CD14-positive monocyte (primary cell): Measurements from ENCODE around the gene CHST3. TPM values are rescaled to one million over a fixed set of nuclear protein-coding genes. Genes with fewer than 3 reads are reported as not detected.
A peak's percentile ranks its signal among the peaks of the same experiment; 100 is the strongest.

Source experiments
- DNase-seq, 3 donors: peaks; one replicate each; pipeline ENCODE4 v3.0.0-alpha.2; 2011 to 2022
- H2AFZ ChIP-seq: 2 replicates; pipeline ENCODE4 v1.6.0; 2012; ENCODE audit warnings: mild to moderate bottlenecking, low read depth, low read length, inconsistent platforms; ENCODE audit not compliant: insufficient read depth, poor library complexity, severe bottlenecking
- H3K27ac ChIP-seq, 2 donors: 1 replicate in 1 of 2; 2 replicates in 1 of 2; pipeline ENCODE4 v1.5.1; 2012 to 2013; ENCODE audit warnings: low read length in 2 of 2, control low read depth in 1 of 2, inconsistent platforms in 1 of 2, low read depth in 1 of 2, mild to moderate bottlenecking in 1 of 2
- H3K27me3 ChIP-seq, 2 donors: one replicate each; pipeline versions ENCODE4 v1.6.0 to v1.6.1; 2011 to 2013; ENCODE audit warnings: low read length in 2 of 2; ENCODE audit not compliant: control insufficient read depth in 2 of 2, insufficient read depth in 2 of 2
- H3K36me3 ChIP-seq, 2 donors: replicated peaks in 1 of 2; 1 replicate in 1 of 2; 2 replicates in 1 of 2; pipeline versions ENCODE4 v1.5.1 to v1.6.1; 2012 to 2013; ENCODE audit warnings: low read length in 2 of 2, control low read depth in 1 of 2, inconsistent platforms in 1 of 2, mild to moderate bottlenecking in 1 of 2; ENCODE audit not compliant: insufficient read depth in 2 of 2, control insufficient read depth in 1 of 2
- H3K4me1 ChIP-seq, 2 donors: 1 replicate in 1 of 2; 2 replicates in 1 of 2; pipeline versions ENCODE4 v1.5.1 to v1.6.1; 2012 to 2013; ENCODE audit warnings: low read length in 2 of 2, control low read depth in 1 of 2, inconsistent platforms in 1 of 2, mild to moderate bottlenecking in 1 of 2, moderate library complexity in 1 of 2; ENCODE audit not compliant: insufficient read depth in 2 of 2, control insufficient read depth in 1 of 2
- H3K4me2 ChIP-seq: replicated peaks from 2 replicates; pipeline ENCODE3; 2012; ENCODE audit warnings: low read length, moderate library complexity, mild to moderate bottlenecking; ENCODE audit not compliant: poor library complexity, severe bottlenecking; ENCODE audit errors: extremely low read depth
- H3K4me3 ChIP-seq, 3 experiments: fragments of 200-600 bp in 1 of 3; sonication (generic) in 1 of 3; replicated peaks in 1 of 3; 1 replicate in 2 of 3; 2 replicates in 1 of 3; pipeline ENCODE4 v1.5.1; 2011 to 2013; ENCODE audit warnings: low read length in 3 of 3, mild to moderate bottlenecking in 3 of 3, control low read depth in 2 of 3, low read depth in 2 of 3, inconsistent platforms in 1 of 3, moderate library complexity in 1 of 3
- H3K79me2 ChIP-seq: 2 replicates; pipeline ENCODE4 v1.6.0; 2012; ENCODE audit warnings: mild to moderate bottlenecking, control low read depth, inconsistent platforms, low read length, moderate library complexity; ENCODE audit not compliant: insufficient read depth
- H3K9ac ChIP-seq: 2 replicates; pipeline ENCODE4 v1.6.0; 2017; ENCODE audit warnings: low read length, mild to moderate bottlenecking; ENCODE audit not compliant: insufficient read depth, poor library complexity, severe bottlenecking
- H3K9me3 ChIP-seq, 2 donors: replicated peaks in 1 of 2; 1 replicate in 1 of 2; 2 replicates in 1 of 2; pipeline versions ENCODE4 v1.5.1 to v1.6.1; 2012 to 2013; ENCODE audit warnings: low read length in 2 of 2, control low read depth in 1 of 2; ENCODE audit not compliant: control insufficient read depth in 1 of 2, insufficient read depth in 1 of 2
- H4K20me1 ChIP-seq: 2 replicates; pipeline ENCODE4 v1.6.0; 2012; ENCODE audit warnings: mild to moderate bottlenecking, low read length, control low read depth, moderate library complexity; ENCODE audit not compliant: insufficient read depth
- H3K27ac Mint-ChIP-seq, 7 donors: one replicate each; pipeline ENCODE4 v1.8.0; 2020; ENCODE audit warnings: mild to moderate bottlenecking in 7 of 7, mixed read lengths in 7 of 7, moderate library complexity in 6 of 7, inconsistent platforms in 2 of 7
- H3K27me3 Mint-ChIP-seq, 3 donors: one replicate each; pipeline ENCODE4 v1.8.0; 2021 to 2022; ENCODE audit warnings: low read depth in 3 of 3, mild to moderate bottlenecking in 3 of 3, mixed read lengths in 3 of 3, moderate library complexity in 3 of 3, inconsistent platforms in 1 of 3
- H3K36me3 Mint-ChIP-seq, 2 donors: one replicate each; pipeline ENCODE4 v1.8.0; 2020; ENCODE audit warnings: mixed read lengths in 2 of 2, inconsistent platforms in 1 of 2, mild to moderate bottlenecking in 1 of 2
- H3K4me1 Mint-ChIP-seq: one replicate; pipeline ENCODE4 v1.8.0; 2020; ENCODE audit warnings: mild to moderate bottlenecking, mixed read lengths
- H3K4me3 Mint-ChIP-seq, 2 donors: one replicate each; pipeline ENCODE4 v1.8.0; 2020; ENCODE audit warnings: mild to moderate bottlenecking in 2 of 2, mixed read lengths in 2 of 2, moderate library complexity in 1 of 2
- H3K9me3 Mint-ChIP-seq, 7 donors: one replicate each; pipeline ENCODE4 v1.8.0; 2020 to 2022; ENCODE audit warnings: mixed read lengths in 7 of 7, mild to moderate bottlenecking in 6 of 7, moderate library complexity in 6 of 7, inconsistent platforms in 2 of 7
- WGBS: methylation state at CpG from one replicate; pipeline ENCODE4 v1.1.5; 2013; ENCODE audit warnings: missing lambda C conversion rate; ENCODE audit not compliant: insufficient coverage; 5-methylcytosine and 5-hydroxymethylcytosine counted together
- intact Hi-C, 2 donors: fragments of 100-400 bp; cut with micrococcal nuclease; formaldehyde crosslinking; loops; one replicate each; pipeline versions ENCODE4 v1.15.0 to v1.15.1; 2023
- polyA plus RNA-seq, 3 donors: library from polyadenylated mRNA; depleted of rRNA in 1 of 3; unstranded in 2 of 3; stranded (reverse) in 1 of 3; fragments of 300-500 nt in 2 of 3; fragments of >200 nt in 1 of 3; fragmentation: Illumina TruSeq in 2 of 3; gene quantifications; 1 replicate in 2 of 3; 2 replicates in 1 of 3; pipeline ENCODE4 v1.2.3, GENCODE V29; 2012 to 2021
- TF ChIP-seq, protein P1 (sequence below): fragments of 200-600 bp; IDR thresholded peaks from one replicate; pipeline ENCODE4 v1.8.0; 2022; ENCODE audit warnings: antibody characterized with exemption, mild to moderate bottlenecking

CHST3 gene
- polyA plus RNA-seq, 3 donors, result not detected

DNA sequence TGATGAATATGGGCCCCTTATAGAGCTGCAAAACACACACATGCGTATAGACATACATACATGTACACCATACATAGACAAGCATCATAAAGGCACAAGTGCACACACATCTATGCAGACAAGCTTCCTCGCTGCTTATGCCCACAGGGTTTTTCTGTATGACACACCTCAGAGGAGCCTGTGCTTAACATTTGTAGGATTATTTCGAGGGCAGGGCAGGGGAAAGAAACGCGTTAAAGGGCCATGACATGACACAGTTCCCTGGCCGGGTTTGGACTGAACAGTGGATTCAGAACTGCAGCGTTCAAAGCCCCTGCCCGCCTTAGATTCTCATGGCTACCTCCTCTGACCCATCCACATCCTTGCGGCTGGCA, 44.8 kb downstream of the CHST3 start:
- intact Hi-C loops, result no loop called here
- TF ChIP-seq, protein P1, sequence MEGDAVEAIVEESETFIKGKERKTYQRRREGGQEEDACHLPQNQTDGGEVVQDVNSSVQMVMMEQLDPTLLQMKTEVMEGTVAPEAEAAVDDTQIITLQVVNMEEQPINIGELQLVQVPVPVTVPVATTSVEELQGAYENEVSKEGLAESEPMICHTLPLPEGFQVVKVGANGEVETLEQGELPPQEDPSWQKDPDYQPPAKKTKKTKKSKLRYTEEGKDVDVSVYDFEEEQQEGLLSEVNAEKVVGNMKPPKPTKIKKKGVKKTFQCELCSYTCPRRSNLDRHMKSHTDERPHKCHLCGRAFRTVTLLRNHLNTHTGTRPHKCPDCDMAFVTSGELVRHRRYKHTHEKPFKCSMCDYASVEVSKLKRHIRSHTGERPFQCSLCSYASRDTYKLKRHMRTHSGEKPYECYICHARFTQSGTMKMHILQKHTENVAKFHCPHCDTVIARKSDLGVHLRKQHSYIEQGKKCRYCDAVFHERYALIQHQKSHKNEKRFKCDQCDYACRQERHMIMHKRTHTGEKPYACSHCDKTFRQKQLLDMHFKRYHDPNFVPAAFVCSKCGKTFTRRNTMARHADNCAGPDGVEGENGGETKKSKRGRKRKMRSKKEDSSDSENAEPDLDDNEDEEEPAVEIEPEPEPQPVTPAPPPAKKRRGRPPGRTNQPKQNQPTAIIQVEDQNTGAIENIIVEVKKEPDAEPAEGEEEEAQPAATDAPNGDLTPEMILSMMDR, result no peak
- peaks cover 0 to 7% (median 2%) of the 10 kb centered on the region in 3 donors for H3K27me3 Mint-ChIP-seq
- no peak overlapping the region for H3K4me3 Mint-ChIP-seq
- no peak overlapping the region for H3K4me2 ChIP-seq
- no peak for DNase-seq
- peaks cover 0 to 10% (median 6%) of the 10 kb centered on the region in 7 donors for H3K9me3 Mint-ChIP-seq
- 95% methylated on average over 8 of the region's 9 CpGs for WGBS
- no peaks in the 10 kb centered on the region for H3K79me2 ChIP-seq
- H3K9me3 ChIP-seq, result peaks cover 0 to 7% of the 10 kb centered on the region in 2 donors
- no peak overlapping the region for H3K27ac ChIP-seq
- no peaks in the 10 kb centered on the region for H3K27me3 ChIP-seq
- no peaks in the 10 kb centered on the region for H3K36me3 Mint-ChIP-seq
- no peak overlapping the region for H3K9ac ChIP-seq
- no peaks in the 10 kb centered on the region for H3K4me1 ChIP-seq
- H3K4me3 ChIP-seq, result no peak overlapping the region
- no peak overlapping the region for H3K27ac Mint-ChIP-seq
- no peaks in the 10 kb centered on the region for H4K20me1 ChIP-seq
- H3K36me3 ChIP-seq, result no peaks in the 10 kb centered on the region
- no peaks in the 10 kb centered on the region for H3K4me1 Mint-ChIP-seq
- H2AFZ ChIP-seq, result no peak overlapping the region

DNA sequence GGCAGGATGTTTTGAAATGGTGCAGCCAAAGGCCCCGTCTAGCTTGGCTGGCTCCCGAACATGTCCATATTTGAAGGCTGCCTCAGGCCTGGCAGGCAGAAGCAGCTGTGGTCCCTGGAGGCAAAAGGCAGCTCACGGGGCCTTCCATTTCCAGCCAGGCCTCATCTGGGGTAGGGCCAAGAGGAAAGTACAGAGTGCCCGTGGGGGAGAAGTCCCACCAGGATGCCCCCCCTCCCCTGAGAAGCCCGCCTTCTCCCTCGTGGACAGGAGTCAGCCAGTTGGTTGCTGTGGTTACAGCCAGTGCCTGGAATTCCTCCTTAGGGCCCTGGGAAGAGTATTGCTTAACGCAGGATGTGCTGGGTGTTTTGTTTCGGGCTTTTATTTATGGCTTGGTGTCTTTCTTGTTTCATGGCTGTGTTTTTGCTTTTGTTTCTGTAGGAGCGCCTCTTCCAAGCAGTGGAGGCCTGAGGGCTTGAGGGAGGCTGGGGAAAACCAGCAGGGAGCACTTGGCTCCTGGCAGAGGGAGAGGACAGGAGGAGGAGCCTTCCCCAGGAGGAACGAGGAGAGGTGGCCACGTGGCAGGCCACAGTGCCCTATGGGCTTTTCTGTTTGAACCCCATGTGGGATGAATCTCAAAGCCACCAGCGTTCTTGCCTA, 45.4 kb downstream of the CHST3 start:
- Histone ChIP-seq H3K9ac (no peak overlapping the region), H4K20me1 (no peaks in the 10 kb centered on the region), H3K79me2 (no peaks in the 10 kb centered on the region), H3K9me3 (peaks cover 0 to 7% of the 10 kb centered on the region in 2 donors), H3K36me3 (no peaks in the 10 kb centered on the region), H3K27me3 (no peaks in the 10 kb centered on the region), H3K4me1 (no peaks in the 10 kb centered on the region), H3K4me3 (no peak overlapping the region), H3K27ac (no peak overlapping the region), H3K4me2 (no peak overlapping the region), H2AFZ (no peak overlapping the region)
- peaks cover 0 to 10% (median 6%) of the 10 kb centered on the region in 7 donors for H3K9me3 Mint-ChIP-seq
- WGBS, result 72% methylated on average over 7 of the region's 12 CpGs
- no peaks in the 10 kb centered on the region for H3K4me1 Mint-ChIP-seq
- no peak overlapping the region for H3K4me3 Mint-ChIP-seq
- DNase-seq, result no peak
- peaks cover 0 to 7% (median 2%) of the 10 kb centered on the region in 3 donors for H3K27me3 Mint-ChIP-seq
- intact Hi-C loops, result no loop called here
- no peaks in the 10 kb centered on the region for H3K36me3 Mint-ChIP-seq
- TF ChIP-seq, protein P1, result no peak
- H3K27ac Mint-ChIP-seq, result peak overlapping the region in 1 of 7 donors; percentile 20
